ENCODE data around the gene MTCL1.

The MTCL1 gene

DNA sequence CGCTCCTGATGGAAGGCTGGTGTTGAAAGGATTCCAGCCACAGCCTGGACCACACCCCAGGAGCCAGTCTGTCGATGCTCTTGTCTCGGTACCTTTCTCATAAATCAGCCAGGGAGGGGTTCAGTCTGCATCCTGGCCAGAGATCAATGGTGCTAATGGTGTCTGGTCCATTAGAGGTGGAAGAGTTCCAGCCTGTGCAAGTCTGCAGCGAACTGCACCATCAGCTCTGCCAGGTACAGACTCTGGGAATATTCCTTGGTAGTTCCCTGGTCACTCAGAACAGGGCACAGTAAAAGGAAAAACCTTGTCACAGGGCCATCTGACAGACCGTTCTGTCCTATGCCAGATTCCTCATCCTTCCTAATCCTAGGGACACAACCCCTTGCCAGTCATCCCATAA is 164.3 kb downstream of the MTCL1 start:
- TF ChIP-seq, protein P1, sequence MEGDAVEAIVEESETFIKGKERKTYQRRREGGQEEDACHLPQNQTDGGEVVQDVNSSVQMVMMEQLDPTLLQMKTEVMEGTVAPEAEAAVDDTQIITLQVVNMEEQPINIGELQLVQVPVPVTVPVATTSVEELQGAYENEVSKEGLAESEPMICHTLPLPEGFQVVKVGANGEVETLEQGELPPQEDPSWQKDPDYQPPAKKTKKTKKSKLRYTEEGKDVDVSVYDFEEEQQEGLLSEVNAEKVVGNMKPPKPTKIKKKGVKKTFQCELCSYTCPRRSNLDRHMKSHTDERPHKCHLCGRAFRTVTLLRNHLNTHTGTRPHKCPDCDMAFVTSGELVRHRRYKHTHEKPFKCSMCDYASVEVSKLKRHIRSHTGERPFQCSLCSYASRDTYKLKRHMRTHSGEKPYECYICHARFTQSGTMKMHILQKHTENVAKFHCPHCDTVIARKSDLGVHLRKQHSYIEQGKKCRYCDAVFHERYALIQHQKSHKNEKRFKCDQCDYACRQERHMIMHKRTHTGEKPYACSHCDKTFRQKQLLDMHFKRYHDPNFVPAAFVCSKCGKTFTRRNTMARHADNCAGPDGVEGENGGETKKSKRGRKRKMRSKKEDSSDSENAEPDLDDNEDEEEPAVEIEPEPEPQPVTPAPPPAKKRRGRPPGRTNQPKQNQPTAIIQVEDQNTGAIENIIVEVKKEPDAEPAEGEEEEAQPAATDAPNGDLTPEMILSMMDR (IDR thresholded peaks at IDR 0.05; ENCODE audit: low read depth, low read length) = no peak
- no peak for DNase-seq (ENCODE audit: extremely low read depth, low read depth)

DNA sequence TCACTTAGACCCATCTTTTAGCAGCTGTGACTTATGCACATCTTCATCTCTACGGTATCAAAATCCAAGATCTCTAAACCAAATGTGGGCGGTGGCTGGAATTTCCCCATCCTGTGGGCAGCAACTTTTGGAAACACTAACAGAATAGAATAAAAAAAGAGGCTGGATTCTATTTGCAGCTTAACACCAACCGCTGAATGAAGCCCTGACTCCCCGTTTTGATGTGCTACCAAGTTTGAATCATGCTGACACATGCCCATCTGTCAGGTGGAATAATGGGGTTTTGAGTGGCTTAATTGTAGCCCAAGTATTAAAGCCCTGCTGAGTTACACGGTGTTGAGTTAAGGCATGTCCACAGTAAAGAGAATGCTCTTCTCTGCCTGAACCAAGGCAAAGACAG is 165.2 kb downstream of the MTCL1 start:
- TF ChIP-seq, protein P1 (IDR thresholded peaks at IDR 0.05; ENCODE audit: low read depth, low read length) = no peak
- no peak for DNase-seq (ENCODE audit: extremely low read depth, low read depth)

DNA sequence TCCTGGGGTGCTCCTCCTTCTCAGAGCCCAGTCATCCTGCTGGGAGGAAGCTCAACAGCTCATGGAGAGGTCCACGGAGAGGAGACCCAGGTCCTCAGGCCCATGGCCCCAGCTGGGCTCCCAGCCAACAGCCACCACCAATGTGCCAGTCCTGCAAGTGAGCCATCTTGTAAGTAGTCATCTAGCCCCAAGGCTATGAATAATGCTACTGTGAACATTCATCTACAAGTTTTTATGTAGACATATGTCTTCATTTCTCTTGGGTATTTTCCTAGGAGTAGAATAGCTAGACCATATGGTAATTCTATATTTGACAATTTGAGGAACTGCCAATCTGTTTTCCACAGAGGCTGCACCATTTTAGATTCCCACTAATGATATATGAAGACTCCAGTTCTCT is 166.1 kb downstream of the MTCL1 start:
- TF ChIP-seq, protein P1 (IDR thresholded peaks at IDR 0.05; ENCODE audit: low read depth, low read length) = no peak
- no peak for DNase-seq (ENCODE audit: extremely low read depth, low read depth)

DNA sequence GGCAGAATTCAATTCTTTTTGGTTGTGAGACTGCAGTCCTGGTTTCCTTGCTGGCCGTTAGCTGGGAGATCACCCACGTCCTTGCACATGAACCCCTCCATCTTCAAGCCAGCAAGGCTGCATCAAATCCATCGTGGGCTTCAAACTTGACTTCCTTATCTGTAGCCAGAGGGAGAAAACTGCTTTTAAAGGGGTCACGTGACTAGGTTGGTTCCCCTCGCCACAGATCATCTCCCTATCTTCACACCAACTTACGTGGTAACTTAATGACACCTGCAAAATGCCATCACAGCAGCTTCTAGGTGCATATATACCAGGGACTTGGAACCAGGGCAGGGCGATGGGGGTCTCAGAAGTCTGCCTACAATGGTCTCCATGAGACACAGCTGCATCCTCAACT is 169.5 kb downstream of the MTCL1 start:
- no peak for DNase-seq (ENCODE audit: extremely low read depth, low read depth)
- TF ChIP-seq, protein P1 (IDR thresholded peaks at IDR 0.05; ENCODE audit: low read depth, low read length) = no peak

DNA sequence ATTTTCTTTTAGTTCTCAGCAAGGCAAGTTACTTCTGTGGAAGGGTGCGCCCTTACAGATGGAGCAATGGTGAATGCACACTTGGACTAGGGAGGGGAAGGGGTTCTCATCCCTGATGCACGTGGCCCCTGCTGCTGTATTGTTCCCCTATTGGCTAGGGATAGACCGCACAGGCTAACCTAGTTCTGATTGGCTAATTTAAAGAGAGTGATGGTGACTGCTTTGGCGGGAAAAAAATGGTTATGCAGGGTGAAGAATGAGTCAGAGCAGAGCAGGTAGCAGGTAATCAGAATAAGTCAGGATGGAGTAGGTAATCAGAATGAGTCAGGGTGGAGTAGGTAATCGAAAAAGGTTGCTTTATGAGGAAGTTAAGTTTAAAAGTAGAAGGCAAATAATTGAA is 171.5 kb downstream of the MTCL1 start:
- DNase-seq (ENCODE audit: extremely low read depth, low read depth) = no peak
- TF ChIP-seq, protein P1 (IDR thresholded peaks at IDR 0.05; ENCODE audit: low read depth, low read length) = no peak

DNA sequence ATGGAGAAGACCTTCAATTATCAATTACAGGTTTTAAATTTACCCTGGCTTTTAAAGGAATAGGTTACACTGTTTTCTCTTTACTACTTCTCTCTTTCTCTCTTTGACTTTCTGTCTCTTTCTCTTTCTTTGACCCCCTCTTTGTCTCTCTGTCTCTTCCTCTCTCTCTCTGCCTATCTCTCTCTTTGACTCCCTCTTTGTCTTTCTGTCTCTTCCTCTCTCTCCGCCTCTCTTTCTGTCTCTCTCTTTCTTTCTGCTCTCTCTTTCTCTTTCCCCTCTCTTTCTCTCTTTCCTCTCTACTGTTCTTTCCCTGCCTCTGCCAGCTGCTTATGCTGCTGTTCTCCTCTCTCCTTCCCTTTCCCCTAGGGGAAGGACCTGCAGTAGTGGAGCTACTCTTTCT is 175.7 kb downstream of the MTCL1 start:
- TF ChIP-seq, protein P1 (IDR thresholded peaks at IDR 0.05; ENCODE audit: low read depth, low read length) = no peak
- no peak for DNase-seq (ENCODE audit: extremely low read depth, low read depth)

Measured in AG09319 (cell line).